ENCODE measurements around the gene DAB2IP.

The DAB2IP gene

DNA sequence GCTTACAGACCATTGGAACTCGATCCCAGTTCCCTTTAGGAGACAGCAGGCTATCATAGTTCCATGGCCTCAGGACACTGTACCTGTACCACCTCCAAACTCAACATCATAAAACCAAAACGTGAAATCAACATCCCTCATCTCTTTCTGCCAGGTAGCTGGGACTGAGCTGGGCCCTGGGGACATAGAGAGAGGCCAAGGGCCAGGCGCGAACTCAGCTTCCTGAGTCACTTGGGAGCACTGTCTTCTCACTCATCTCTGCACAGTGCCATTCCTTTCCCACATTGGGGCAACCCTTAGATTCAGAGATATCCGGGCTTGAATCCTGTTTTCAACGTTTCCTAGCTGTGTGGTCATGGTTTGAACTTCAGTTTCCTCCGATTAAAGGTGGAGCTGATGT, 12.2 kb downstream of the DAB2IP start:
- no peak for DNase-seq (ENCODE audit: low read depth)

DNA sequence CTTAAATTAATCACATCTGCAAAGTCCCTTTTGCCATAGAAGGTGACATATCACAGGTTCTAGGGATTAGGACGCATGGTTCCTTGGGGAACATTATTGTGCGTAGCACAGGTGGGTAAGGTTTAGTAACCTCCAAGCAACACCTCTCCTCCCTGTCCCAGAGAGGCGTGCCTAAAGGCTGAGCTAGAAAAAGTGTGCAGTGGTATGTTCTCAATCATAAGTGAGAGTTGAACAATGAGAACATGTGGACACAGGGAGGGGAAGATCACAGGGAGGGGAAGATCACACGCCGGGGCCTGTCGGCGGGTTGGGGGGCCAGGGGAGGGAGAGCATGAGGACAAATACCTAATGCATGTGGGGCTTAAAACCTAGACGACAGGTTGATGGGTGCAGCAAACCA, 14.9 kb downstream of the DAB2IP start:
- DNase-seq (ENCODE audit: low read depth), result no peak

DNA sequence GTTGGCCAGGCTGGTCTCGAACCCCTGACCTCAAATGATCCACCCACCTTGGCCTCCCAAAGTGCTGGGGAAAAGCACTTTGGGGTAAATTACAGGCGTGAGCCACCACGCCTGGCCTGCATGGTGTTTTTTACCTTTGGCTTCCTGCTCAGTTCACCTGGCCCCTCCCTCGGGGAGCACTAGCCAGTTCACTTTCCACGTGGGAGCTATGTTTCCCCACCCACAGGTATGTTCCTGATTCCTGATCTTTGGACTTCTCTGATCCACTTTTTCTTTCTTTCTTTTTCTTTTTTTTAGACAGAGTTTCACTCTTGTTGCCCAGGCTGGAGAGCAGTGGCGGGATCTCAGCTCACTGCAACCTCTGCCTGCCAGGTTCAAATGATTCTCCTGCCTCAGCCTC, 15.8 kb downstream of the DAB2IP start:
- DNase-seq (ENCODE audit: low read depth), result no peak

- no peak for DNase-seq (ENCODE audit: low read depth)
Measured at GRCh38 chr9:121667890-121668289, 16.5 kb downstream of the DAB2IP start.

- no peak for DNase-seq (ENCODE audit: low read depth)
Measured at GRCh38 chr9:121670431-121670830, 19.0 kb downstream of the DAB2IP start.

GRCh38 chr9:121671612-121672155, 20.2 kb downstream of the DAB2IP start:
- no peak for DNase-seq (ENCODE audit: low read depth)

DNA sequence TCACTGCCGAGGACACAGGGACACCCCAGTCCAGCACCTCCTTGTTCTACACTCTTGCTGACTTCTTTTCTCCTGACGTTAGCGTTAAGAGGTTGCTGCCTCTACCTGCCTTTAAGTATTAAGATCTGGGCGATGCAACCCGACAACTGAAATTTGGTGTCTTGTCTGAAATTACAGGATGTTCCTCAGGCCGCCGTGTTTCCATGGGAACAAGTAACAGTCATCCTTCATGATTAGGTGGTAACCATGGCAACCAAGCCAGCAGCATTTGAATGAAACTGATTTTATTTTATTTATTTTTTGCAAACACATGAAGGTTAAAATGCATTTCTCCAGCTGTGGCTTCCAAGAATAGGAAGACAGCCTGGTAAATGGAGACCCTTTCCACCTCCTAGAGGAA, 20.8 kb downstream of the DAB2IP start:
- DNase-seq (ENCODE audit: low read depth), result no peak

DNA sequence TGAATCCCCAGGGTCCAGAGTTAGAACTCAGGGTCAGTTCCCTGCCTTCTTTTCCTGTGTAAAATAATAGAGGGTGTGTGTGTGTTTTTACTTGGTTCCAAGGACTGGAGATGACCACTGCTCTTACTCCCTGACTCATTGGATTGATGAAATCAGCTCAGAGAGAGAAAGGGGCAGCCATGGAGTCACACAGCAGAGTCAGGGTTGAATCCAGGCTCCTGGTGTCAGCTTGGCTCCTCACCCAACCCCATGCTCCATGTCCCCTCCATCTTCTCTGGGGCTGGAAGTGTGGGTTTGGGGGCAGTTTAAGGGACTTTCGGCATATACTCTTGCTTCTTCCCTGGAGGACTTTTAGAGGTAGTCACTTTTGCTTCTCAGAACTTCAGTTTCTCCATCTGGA, 21.6 kb downstream of the DAB2IP start:
- no peak for DNase-seq (ENCODE audit: low read depth)

GRCh38 chr9:121673576-121673975, 22.1 kb downstream of the DAB2IP start:
- no peak for DNase-seq (ENCODE audit: low read depth)

DNA sequence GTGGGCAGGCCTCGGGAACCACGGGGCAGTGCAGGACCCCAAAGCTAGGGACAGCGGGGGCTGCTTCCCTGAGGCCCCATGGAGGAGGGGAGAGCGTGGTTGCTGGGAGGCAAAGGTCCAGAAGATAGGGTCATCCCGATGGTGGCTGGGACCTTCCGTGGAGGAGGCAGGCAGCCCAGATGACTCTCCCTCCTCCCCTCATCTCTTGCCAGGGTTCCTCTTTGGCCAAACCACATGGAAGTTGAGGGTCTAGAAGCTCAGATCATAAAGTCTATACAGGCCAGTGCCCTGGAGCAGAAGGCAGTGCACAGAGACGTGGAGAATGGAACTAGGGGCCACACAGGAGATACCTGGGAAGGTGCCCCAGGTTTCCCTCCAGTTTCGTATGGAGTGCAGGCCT, 22.6 kb downstream of the DAB2IP start:
- no peak for DNase-seq (ENCODE audit: low read depth)

GRCh38 chr9:121674952-121675351, 23.5 kb downstream of the DAB2IP start:
- no peak for DNase-seq (ENCODE audit: low read depth)

DNA sequence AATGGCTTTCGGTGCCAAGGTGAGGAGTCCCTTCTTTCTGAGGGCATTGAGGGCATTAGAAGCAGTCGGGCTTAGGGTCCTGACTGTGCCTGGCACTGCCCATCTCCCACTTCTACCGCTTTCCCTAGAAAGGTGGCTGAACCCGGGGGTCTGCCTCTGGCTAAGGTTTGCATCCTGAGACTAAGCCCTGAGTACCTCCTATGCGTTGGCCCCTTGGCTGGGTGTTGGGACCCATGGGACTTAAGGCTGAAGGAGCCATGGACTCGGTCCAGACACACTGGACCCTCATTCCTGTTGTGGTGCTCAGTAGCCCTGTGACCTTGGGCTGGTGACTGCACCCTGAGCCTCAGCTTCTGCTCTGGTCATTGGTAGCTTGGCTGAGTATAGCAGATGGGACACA, 23.9 kb downstream of the DAB2IP start:
- DNase-seq (ENCODE audit: low read depth), result no peak

DNA sequence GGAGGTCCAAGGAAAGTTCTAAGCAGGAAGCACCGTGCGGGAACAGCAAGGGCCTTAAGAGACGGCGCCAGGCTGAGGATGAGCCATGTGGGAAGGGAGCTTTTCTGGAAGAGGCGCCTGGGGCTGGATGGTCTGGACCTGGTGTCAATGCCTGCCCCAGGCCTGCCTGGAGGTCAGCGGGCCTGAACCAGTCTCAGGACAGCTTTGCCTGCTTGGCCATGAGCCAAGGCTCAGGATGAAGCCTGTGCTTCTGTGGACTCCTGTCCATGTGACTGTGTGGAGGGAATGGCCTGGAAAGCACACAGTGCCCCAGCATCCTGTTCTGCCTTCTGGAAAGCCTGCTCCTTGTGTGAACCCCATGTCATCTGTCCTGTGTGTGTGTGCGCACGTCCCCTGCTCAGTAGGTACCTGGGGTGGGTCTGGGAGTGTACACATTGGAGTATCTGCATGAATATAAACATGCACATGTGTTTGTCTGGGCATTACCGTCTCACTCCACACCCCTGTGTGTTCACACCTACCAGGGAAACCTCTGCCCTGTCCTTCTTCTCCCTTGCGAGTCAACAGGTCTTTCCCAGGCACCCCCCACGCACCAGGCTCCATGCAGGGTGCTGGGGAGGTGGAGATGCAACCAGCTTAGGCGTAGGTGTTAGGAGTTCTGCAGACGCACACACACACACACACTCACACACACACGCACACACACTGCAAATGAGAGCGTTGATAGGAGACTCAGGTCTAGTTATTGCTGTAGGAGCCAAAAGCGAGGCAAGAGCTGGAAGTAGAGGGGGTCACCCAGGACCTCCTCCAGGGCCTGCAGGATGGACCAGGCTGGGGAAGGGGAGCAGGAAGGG, 24.8 kb downstream of the DAB2IP start:
- no peak for DNase-seq (ENCODE audit: low read depth)

GRCh38 chr9:121676926-121677325, 25.5 kb downstream of the DAB2IP start:
- DNase-seq (ENCODE audit: low read depth), result no peak

DNA sequence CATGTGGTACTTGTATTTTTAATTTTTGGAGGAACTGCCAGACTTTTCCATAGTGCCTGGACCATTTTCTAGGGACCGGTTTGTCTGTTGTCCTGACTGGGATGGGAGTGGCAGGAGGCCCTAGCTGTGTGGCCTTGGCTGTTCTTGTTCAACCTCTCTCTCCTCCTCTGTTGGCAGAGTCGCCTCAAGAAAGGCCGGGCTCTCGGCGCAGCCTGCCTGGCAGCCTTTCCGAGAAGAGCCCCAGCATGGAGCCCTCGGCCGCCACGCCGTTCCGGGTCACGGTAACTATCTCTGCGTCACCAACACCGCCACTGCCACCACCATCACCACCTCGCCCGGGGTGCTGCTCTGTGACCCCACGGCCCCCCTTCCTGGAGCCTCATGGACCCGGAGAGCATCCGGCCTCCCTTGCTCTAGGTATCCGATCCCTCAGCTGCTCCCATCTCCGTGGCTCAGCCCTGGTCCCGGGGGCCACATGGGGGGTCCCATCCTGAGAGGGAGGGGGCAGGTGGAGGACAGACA, 27.1 kb downstream of the DAB2IP start:
- no peak for DNase-seq (ENCODE audit: low read depth)

GRCh38 chr9:121679901-121680635, 28.6 kb downstream of the DAB2IP start:
- no peak for DNase-seq (ENCODE audit: low read depth)

GRCh38 chr9:121681404-121681803, 30.0 kb downstream of the DAB2IP start:
- DNase-seq (ENCODE audit: low read depth), result no peak

DNA sequence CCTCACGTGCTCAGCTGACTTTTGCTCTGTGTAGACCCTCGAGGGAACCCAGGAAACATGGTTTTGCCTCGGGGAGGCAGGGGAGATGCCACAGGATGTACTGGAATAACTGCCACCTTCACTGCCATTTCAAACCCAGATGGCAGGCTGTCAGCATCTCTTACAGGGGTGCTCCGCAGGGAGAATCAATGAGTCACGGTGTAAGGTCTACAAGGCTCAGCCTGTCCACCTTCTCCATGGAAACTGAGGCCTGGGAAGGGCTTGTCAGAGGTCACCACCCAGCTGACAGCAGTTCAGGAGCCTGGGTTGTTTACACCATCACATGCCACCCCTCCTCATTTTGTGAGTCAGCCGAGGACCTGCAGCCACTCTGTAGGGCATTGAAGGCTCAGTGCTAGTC, 30.8 kb downstream of the DAB2IP start:
- DNase-seq (ENCODE audit: low read depth), result no peak

GRCh38 chr9:121682926-121683515, 31.6 kb downstream of the DAB2IP start:
- DNase-seq (ENCODE audit: low read depth), result no peak

- DNase-seq (ENCODE audit: low read depth), result no peak
Measured at GRCh38 chr9:121683652-121684051, 32.2 kb downstream of the DAB2IP start.

DNA sequence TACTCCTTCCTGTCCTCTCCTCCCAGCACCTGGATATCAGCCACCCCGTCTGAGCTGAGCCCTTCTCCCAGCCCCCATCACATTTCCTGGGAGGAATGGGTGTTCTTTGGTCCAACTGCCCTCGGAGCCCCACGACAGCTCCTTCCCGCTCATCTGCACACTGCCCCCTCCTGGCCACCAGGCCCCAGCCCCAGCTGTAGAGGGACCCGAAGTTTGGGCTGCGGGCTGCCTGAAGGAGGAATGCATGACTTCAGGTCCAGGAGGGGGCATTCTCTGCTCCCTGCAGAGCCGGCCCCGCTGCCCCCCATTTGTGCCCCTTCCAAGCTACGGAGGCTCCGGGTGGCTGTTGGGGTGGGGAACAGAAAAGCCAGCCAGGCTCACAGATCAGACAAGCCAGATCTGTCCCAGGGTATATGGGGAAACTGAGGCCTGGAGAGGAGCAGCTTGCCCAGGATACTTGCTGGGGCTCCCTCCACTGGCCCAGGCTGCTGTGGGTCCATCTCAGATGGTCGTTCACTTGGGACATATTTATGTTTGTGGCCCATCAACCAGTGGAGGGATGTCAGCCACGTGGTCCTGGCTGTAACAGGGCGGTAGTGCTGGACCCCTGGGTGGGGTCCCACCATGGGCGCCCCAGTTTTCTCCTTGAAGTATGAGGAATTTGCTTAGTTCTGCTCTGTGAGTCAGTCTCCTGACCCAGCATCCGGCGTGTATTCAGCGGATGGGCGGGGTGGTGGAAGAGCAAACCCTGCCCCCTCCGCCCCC, 33.1 kb downstream of the DAB2IP start:
- DNase-seq (ENCODE audit: low read depth), result no peak
